ENCODE results near the gene PKNOX1.
"Not testable (repeated sequence)": the region's sequence is repeated elsewhere in the genome, so short reads cannot be mapped to it uniquely, and the experiment has no call there.

PKNOX1 gene

GRCh38 chr21:42939582-42940413 is 34.6 kb upstream of the PKNOX1 start:
- DNase-seq (ENCODE audit: low read depth), result peak; percentile 67
- H3K4me3 ChIP-seq (ENCODE audit: low read depth, low read length), result no peak overlapping the region
- TF ChIP-seq MYC (IDR thresholded peaks at IDR 0.05; ENCODE audit: low read depth, low read length) (no peak), CTCF (IDR thresholded peaks at IDR 0.05; ENCODE audit: low read depth, low read length) (no peak), MAX (IDR thresholded peaks at IDR 0.05; ENCODE audit: low read depth, low read length) (no peak), POLR2A (IDR thresholded peaks at IDR 0.05; ENCODE audit: extremely low read depth, insufficient read length) (no peak)

GRCh38 chr21:42941696-42942085 is 32.7 kb upstream of the PKNOX1 start:
- H3K4me3 ChIP-seq (ENCODE audit: low read depth, low read length), result no peak overlapping the region
- DNase-seq (ENCODE audit: low read depth), result no peak
- TF ChIP-seq POLR2A (IDR thresholded peaks at IDR 0.05; ENCODE audit: extremely low read depth, insufficient read length), result no peak
- TF ChIP-seq MAX (IDR thresholded peaks at IDR 0.05; ENCODE audit: low read depth, low read length), result no peak
- no peak for TF ChIP-seq CTCF (IDR thresholded peaks at IDR 0.05; ENCODE audit: low read depth, low read length)
- no peak for TF ChIP-seq MYC (IDR thresholded peaks at IDR 0.05; ENCODE audit: low read depth, low read length)

- TF ChIP-seq MAX (IDR thresholded peaks at IDR 0.05; ENCODE audit: low read depth, low read length) (no peak), CTCF (IDR thresholded peaks at IDR 0.05; ENCODE audit: low read depth, low read length) (no peak), MYC (IDR thresholded peaks at IDR 0.05; ENCODE audit: low read depth, low read length) (no peak), POLR2A (IDR thresholded peaks at IDR 0.05; ENCODE audit: extremely low read depth, insufficient read length) (no peak)
- no peak for DNase-seq (ENCODE audit: low read depth)
Measured at GRCh38 chr21:42942244-42942643, 32.1 kb upstream of the PKNOX1 start.

GRCh38 chr21:42949094-42949755 is 25.1 kb upstream of the PKNOX1 start:
- not testable (repeated sequence) for H3K4me3 ChIP-seq (ENCODE audit: low read depth, low read length); DNase-seq (ENCODE audit: low read depth)

More at GRCh38 chr21:42942244-42942643, 32.1 kb upstream of the PKNOX1 start:
- no peak overlapping the region for H3K4me3 ChIP-seq (ENCODE audit: low read depth, low read length)

GRCh38 chr21:42951193-42951592 is 23.2 kb upstream of the PKNOX1 start:
- not testable (repeated sequence) for H3K4me3 ChIP-seq (ENCODE audit: low read depth, low read length); DNase-seq (ENCODE audit: low read depth)

- TF ChIP-seq MAX (IDR thresholded peaks at IDR 0.05; ENCODE audit: low read depth, low read length), result no peak
- TF ChIP-seq POLR2A (IDR thresholded peaks at IDR 0.05; ENCODE audit: extremely low read depth, insufficient read length), result no peak
- no peak for TF ChIP-seq CTCF (IDR thresholded peaks at IDR 0.05; ENCODE audit: low read depth, low read length)
- no peak for TF ChIP-seq MYC (IDR thresholded peaks at IDR 0.05; ENCODE audit: low read depth, low read length)
- H3K4me3 ChIP-seq (ENCODE audit: low read depth, low read length), result no peak overlapping the region
- no peak for DNase-seq (ENCODE audit: low read depth)
Measured at GRCh38 chr21:42956824-42957630, 17.3 kb upstream of the PKNOX1 start.

GRCh38 chr21:42958122-42958521 is 16.2 kb upstream of the PKNOX1 start:
- not testable (repeated sequence) for H3K4me3 ChIP-seq (ENCODE audit: low read depth, low read length)
- DNase-seq (ENCODE audit: low read depth), result peak; percentile 52

Data from NB4 (cell line).